Head of caudate nucleus (tissue), 42 donors: ENCODE results near the gene DYNLL2.
"Not testable (repeated sequence)": the region's sequence is repeated elsewhere in the genome, so short reads cannot be mapped to it uniquely, and the experiment has no call there.

ENCODE experiments used
- DNase-seq, 42 donors: peaks; one replicate each; pipeline versions ENCODE4 v3.0.0 to v3.0.0-alpha.2; 2020 to 2021; ENCODE audit warnings: mixed read lengths in 7 of 42
- intact Hi-C: fragments of 100-400 bp; cut with DNase I; formaldehyde crosslinking; loops from one replicate; pipeline ENCODE4 v1.15.0; 2022

Gene DYNLL2

DNA sequence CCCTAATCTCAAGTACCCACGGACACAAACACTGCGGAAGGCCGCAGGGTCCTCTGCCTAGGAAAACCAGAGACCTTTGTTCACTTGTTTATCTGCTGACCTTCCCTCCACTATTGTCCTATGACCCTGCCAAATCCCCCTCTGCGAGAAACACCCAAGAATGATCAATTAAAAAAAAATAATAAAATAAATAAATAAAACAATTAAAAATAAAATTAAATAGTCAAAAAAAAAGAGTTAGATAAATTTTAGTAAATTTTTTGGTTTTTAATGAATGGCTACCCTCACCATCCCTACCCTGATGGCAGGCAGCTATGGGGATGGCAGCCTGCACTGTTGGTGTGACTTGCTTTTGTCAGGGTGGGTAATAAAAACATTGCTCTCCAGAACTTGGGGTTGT is 60.1 kb downstream of the DYNLL2 start:
- DNase-seq, intact Hi-C loops: not testable (repeated sequence)

DNA sequence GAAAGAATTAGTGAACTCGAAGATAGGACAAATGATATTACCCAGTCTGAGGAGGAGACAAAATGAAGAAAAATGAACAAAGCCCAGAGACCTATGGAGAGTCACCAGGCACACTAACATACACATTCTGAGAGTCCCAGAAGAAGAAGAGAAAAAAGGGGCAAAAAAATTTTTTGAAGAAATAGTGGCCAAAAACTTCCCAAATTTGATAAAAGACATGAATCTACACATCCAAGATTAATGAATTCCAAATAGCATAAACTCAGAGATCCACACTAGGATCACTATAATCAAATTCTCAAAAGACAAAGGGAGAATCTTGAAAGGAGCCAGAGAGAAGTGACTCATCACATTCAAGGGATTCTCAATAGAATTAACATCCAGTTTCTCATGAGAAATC is 61.6 kb downstream of the DYNLL2 start:
- no peak for DNase-seq
- intact Hi-C loops: no loop called here
